GM12891 (cell line): Measurements from ENCODE around the gene PDGFA.

Source experiments
- POLR2A ChIP-seq: IDR thresholded peaks from 2 replicates; pipeline ENCODE4 v1.6.1; 2011; ENCODE audit warnings: low read depth, low read length, control low read depth
- POLR2AphosphoS5 ChIP-seq: IDR thresholded peaks from 2 replicates; pipeline ENCODE4 v1.6.1; 2011; ENCODE audit warnings: low read depth, low read length, control low read depth

GRCh38 chr7:511476-512145 is 8.0 kb downstream of the PDGFA start:
- TF ChIP-seq POLR2AphosphoS5 = no peak
- TF ChIP-seq POLR2A = no peak
